GM19099 (cell line): ENCODE data around the gene RAPGEF4.

Experiments
- POLR2A ChIP-seq: IDR thresholded peaks from 3 replicates; pipeline ENCODE4 v1.6.1; 2011; ENCODE audit warnings: low read depth; ENCODE audit not compliant: insufficient read length; ENCODE audit errors: extremely low read depth

Gene RAPGEF4

DNA sequence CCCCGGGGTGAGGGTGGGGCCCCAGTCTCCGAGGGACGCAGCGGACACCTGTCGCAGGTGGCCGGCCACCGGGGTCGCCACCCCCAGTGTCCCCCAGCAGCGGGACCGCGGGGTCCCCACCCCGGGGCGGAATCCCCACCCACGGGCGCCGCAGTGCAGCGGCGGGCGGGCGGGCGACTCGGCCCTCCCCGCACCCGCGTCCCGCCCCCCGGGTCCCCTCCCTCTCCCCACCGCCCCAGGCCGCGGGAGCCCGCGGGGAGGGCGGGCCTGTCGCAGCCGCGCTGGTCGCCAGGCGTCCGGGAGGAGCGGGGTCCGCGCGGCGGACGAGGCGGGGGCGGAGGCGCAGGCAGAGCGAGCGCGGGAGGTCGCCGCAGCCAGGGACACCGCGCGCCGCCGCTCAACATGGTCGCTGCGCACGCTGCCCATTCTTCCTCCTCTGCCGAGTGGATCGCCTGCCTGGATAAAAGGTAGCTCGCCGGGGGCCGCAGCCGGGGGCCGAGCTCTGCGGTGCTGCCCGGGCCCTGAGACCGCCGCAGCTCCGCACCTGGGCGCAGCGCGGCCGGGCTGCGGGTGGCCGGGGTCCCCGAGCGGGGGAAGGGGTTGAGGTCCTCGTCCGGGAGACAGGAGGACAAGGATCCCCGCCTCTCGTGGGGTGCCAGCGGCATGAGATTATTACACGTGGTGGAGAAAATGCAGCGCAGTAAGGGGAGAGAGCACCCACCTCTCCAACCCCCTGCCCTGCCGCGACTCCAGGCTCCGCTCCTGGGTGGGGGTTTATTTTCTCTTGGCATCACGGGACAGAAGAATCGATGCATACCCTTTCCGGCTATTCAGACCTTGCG is at the start of gene RAPGEF4:
Gene RAPGEF4 (plus strand): TSS at position 264 of the 842 bp plus-strand sequence. CDS start 139 bp downstream, at position 403.
- TF ChIP-seq POLR2A = no peak

DNA sequence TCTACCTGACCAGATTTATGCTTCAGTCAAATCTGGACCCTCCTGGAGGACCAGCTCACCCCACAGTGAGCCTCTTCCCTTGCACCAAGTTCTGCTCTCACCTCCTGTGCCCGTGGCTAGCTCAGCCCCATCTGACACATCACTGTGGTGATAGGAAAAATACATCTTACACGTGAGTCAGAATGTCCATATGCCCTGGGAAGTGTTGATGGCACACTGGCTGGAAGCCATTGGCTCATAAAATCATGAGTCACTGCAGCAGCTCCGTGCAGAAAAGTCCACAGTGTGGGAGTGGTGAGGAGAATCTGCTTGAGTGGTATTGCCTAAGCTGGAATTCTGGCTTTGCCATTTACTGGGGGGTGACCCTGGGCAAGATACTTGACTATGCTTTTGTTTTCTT is 42.6 kb upstream of the RAPGEF4 start:
- no peak for TF ChIP-seq POLR2A

DNA sequence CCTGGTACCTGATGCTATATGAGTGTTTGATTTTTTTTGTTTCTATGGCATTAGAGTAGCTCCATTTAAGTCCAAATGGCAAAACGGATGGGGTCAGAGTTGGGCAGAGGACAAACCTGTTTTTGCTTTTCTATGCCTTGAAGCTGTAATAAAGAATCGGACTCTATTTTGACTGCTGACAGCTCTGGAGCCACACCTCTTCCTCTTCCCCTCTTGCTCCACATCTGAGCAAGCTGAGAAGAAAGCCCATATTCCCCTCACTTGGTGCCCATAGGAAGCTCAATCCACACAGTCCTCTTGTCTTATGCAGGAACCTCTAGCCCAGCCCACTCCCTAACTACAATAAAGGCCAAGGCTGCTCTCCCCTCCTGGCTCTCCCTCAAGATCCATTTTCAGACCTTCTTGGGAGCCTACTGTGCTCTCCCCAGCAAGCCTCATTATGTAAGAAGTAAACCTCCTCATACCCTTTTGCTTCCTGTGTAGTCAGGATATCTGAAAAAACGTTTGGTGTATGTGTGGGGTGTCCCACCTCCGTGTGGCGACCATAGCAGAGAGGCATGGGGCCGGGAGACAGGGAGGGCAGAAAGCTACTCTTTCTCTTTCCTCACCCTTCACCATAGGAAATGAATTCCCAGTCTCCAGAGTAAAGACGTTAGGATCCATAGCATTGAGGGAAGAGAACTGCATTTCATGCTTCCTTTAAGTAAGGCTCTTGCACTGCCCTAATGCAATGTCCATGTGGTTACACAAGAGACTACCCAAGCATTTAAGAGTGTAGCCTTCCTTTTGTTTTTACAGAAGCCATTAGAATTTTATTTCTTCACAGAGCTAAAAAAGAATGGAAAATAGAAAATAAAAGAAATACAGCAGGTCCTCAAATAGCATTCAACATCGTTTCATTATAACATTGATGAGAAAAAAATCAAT is 41.9 kb upstream of the RAPGEF4 start:
- TF ChIP-seq POLR2A = no peak

- TF ChIP-seq POLR2A = no peak
These were observed 38.3 kb upstream of the RAPGEF4 start for GRCh38 chr2:172697296-172697695.

DNA sequence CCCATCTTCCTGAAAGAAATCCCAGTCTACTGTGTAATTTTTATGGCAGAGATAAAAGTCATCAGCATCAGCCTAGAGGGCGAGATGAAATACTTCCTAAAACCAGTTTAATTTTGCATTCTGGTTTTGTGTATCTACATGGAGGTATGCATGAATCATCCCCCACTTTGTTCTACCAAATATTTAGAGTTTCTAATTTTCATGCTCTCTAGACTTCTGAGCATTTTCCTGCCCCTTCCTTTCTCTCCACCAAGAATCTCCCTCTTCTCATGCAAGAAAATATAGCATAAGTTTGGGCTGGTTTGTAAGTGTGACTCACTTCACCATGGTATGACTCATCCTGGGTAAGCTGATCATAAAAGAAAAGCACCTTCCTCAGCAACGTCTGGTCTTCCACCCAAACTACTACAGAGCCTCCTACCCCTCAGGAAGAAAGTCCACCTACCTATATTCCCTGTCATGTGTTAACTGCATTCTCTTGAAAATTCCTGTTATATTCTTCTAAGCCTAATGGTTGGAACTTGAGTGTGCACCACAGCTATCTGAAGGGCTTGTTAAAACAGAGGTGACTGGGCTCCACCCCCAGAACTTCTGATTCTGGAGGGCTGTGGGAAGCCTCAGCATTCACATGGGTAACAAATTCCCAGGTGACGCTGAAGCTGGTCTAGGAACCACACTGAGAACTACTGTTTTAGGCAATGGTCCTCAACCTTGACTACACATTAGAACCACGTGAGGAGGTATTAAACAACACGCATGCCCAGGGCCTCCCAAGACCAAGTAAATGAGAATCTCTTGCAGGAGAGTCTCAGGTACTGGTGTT is 37.4 kb upstream of the RAPGEF4 start:
- no peak for TF ChIP-seq POLR2A

DNA sequence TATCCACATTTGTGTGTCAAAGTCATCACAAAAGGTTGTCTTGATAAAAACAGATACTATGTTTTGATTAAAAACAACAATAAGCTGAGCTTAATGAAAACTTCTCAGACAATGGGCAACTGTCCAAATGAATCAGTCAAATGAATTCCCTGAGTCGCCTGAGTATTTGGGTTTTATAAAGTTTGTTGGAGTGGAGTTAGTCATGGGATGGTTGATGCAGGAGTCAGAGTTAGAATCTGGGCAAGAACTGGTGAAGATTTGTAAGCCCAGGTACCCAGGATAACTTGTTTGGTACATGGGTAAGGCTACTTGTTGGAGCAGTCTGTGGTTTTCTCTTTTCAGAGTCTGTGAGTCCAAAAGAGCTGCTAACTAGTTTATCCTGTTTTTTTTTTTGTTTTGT is 34.4 kb upstream of the RAPGEF4 start:
- no peak for TF ChIP-seq POLR2A

DNA sequence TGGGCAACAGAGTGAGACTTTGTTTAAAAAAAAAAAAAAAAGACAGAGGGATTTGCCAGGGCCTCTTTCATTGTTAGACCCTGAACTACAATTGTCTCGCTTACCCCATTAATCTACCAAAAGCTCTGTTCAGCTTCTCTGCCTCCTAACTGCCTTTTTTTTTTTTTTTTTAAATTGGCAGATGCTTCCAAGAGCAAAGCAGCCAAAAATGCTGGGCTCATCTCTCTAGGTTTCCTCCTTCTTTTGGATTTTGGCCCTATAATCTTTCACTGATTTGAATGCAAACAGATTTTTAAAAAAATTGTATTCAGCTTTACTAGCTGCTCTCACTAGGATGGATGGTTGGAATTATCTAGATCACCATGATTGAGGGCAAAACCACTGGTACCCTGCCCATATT is 33.2 kb upstream of the RAPGEF4 start:
- TF ChIP-seq POLR2A = no peak

- no peak for TF ChIP-seq POLR2A
These were observed 31.3 kb upstream of the RAPGEF4 start for GRCh38 chr2:172704072-172704936.

- no peak for TF ChIP-seq POLR2A
These were observed 30.3 kb upstream of the RAPGEF4 start for GRCh38 chr2:172705352-172705751.

GRCh38 chr2:172708247-172708646 is 27.4 kb upstream of the RAPGEF4 start:
- TF ChIP-seq POLR2A = no peak

DNA sequence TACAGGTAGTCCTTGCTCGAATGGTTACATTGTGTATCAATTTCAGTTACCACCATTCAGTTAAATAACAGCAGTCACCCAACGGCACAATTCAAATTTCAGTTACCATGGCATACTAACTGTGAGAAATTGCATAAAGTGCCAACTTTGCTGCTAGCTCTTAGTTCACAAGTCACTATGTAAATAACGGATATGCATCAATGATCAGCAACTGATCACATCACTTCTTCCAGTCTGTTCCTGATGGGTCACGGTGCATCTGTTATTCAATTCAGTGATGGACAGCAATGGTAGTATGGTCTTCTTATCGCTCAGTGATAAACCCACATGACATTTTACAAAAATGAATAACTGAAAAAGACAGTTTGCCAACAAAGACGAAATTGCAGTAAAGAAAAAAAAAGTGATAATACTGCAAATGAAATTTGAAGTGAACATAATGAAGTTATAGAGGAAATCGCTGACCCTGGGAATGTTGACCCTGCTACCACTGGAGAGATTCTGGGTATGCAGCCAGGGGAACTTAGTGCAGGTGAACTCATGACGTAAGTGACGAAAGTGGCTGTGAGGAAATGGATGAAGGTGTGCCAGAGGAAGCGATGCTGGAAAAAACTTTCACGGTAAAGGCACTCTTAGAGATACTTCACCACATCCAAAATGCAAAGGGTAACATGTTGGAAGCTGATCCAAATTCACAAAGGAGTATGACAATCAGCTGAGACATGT is 25.9 kb upstream of the RAPGEF4 start:
- no peak for TF ChIP-seq POLR2A

DNA sequence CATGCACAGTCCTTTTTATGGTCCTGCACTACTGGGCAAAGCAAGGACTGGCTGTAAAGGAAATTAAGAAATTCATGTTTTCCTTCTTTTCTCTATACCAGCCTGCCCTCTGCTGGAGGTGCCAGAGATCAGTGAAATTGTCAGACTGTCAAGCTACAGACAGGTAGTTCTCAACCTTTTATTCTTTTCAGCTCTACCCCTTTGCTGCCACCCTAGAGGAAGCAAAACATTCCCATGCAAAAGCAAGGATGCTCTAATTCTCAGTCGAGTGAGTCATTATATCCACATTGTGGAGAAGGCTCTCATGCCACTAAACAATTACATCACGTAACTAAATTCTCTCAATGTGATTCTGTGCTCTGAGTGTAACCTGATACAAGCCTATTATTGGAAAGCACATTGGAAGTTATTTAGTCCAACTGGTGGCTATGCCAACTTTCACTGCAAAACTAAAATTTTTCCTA is 25.0 kb upstream of the RAPGEF4 start:
- no peak for TF ChIP-seq POLR2A

DNA sequence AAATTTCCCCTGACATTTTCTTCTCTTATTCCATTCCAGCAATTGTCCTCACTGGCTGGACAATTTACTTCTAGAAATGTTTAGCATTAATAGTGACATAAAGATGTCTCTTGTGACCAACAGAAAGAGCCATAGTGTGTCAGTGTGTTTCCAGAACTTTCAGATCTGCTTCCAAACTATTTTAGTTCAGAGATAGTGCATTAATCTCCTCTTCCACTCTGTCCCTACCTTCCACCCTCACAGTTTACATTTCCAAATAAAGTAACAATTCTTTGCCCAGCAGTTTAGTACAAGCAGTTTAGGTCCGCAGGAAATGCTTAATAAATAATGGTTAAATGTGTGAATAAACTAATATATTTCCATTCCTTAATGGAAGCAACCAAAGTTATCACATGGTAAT is 24.5 kb upstream of the RAPGEF4 start:
- TF ChIP-seq POLR2A = no peak

DNA sequence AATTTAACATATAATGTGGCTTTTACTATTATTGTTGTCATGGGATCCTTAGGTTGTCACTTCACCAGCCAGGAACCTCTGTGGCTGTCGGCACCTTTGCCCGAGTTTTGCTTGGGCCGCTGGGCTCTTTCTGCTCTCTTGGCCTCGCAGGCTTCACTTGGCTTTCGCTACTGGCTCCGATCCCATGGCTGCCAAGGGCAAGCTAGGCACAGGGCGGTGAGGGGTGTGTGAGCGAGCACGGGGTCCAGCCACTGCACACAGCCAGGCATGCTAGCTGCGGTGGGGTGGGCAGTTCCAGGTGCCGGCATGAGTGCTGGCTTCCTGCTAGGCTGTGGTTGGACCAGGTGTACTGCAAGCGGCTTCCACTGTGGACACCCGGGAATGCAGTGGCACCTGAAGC is 23.4 kb upstream of the RAPGEF4 start:
- TF ChIP-seq POLR2A = no peak

DNA sequence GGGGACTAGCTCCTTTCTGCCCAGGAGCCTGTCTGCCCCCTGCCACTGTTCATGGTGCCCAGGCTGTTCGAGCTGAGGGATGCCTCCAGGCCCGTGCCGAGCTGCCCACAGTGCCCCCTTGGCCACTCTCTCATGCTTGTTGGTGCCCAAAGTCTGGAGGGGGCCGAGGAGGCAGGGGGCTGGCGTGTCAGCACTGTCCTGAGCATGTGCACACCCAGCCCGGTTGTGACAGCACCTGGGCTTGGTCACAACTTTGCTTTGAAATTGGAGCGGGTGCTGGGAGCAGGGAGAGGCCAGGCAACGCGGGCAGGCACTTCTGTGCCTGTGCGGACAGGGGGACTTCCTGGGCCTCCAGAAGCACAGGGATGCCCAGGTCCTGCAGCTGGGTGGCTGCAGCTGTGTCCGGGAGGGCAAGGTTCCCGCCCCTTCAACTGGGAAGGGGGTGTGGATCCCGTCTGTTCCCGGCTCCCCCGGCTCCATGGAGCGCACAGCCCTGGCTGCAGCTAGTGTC is 22.2 kb upstream of the RAPGEF4 start:
- no peak for TF ChIP-seq POLR2A
